Activated CD4-positive, alpha-beta T cell treated with anti-CD3 and anti-CD28 coated beads, Interleukin-2, Interleukin-4, amounts not matched to agents 100 ng/mL and 50 ng/mL, durations not matched to agents 16 hours and 8 hours (primary cell): Measurements from ENCODE around the gene NYNRIN.
"Not testable (repeated sequence)": the region's sequence is repeated elsewhere in the genome, so short reads cannot be mapped to it uniquely, and the experiment has no call there.

ENCODE experiments used
- DNase-seq: peaks from one replicate; pipeline ENCODE4 v3.0.0-alpha.2; 2020; ENCODE audit warnings: low spot score

The NYNRIN gene

GRCh38 chr14:24431569-24432258 lies 32.9 kb downstream of the NYNRIN start:
- peak; percentile 94 for DNase-seq

GRCh38 chr14:24432259-24433131 lies 33.7 kb downstream of the NYNRIN start:
- no peak for DNase-seq

- no peak for DNase-seq
These were observed 35.2 kb downstream of the NYNRIN start for GRCh38 chr14:24434036-24434435.

- DNase-seq, result no peak
These were observed 35.9 kb downstream of the NYNRIN start for GRCh38 chr14:24434676-24435075.

GRCh38 chr14:24435192-24435810 lies 36.5 kb downstream of the NYNRIN start:
- DNase-seq, result no peak

GRCh38 chr14:24435998-24436354 lies 37.2 kb downstream of the NYNRIN start:
- no peak for DNase-seq

- peak; percentile 63 for DNase-seq
These were observed 37.7 kb downstream of the NYNRIN start for GRCh38 chr14:24436355-24437019.

- DNase-seq, result no peak
These were observed 38.4 kb downstream of the NYNRIN start for GRCh38 chr14:24437020-24437735.

GRCh38 chr14:24437736-24438067 lies 38.9 kb downstream of the NYNRIN start:
- DNase-seq, result no peak

- no peak for DNase-seq
These were observed 39.7 kb downstream of the NYNRIN start for GRCh38 chr14:24438223-24439097.

GRCh38 chr14:24439257-24439656 lies 40.5 kb downstream of the NYNRIN start:
- no peak for DNase-seq

GRCh38 chr14:24439830-24440605 lies 41.2 kb downstream of the NYNRIN start:
- no peak for DNase-seq

- no peak for DNase-seq
These were observed 42.0 kb downstream of the NYNRIN start for GRCh38 chr14:24440606-24441399.

- no peak for DNase-seq
These were observed 42.7 kb downstream of the NYNRIN start for GRCh38 chr14:24441485-24441884.

GRCh38 chr14:24441904-24442239 lies 43.1 kb downstream of the NYNRIN start:
- DNase-seq, result no peak

- DNase-seq, result peak; percentile 99
These were observed 43.6 kb downstream of the NYNRIN start, which contains the start of gene SDR39U1 for GRCh38 chr14:24442240-24443052. Gene SDR39U1, minus strand, starts transcription at chr14:24442776. Its CDS starts 7 bp downstream, at chr14:24442769.

GRCh38 chr14:24443053-24443665 lies 44.4 kb downstream of the NYNRIN start:
- DNase-seq, result no peak

- not testable (repeated sequence) for DNase-seq
These were observed 52.0 kb downstream of the NYNRIN start for GRCh38 chr14:24450828-24451227.
